Measurements from ENCODE around the gene FXR1. TPM values are rescaled to one million over a fixed set of nuclear protein-coding genes. Genes with fewer than 3 reads are reported as not detected.

The FXR1 gene
- total and polyA plus RNA-seq, 10 of the 15 experiments (the other 5 are each of a cell fraction or from before 2014, with no cell fraction given) = 38.5 to 159 (median 102) TPM

DNA sequence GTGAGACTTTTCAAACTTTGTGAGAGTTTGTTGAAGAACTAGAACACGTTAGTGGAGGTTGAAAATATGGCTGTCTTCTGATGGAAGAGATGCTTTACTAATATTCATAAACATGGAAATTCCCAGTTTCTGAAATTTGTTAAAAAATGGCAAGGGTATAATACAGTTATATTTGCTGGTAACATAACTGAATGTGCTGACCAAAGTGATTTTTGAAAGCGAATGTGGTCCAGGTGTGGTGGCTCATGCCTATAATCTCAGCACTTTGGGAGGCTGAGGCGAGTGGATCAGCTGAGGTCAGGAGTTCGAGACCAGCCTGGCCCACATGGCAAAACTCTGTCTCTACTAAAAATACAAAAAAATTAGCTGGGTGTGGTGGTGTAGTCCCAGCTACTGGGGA is 18.1 kb downstream of the FXR1 start:
- in situ Hi-C loops (cut with MboI) = no loop called here
- H3K4me2 ChIP-seq (ENCODE audit: control insufficient read depth, insufficient read depth) = no peak overlapping the region
- no peaks in the 10 kb centered on the region; the same call in 2 of the 3 replicates for H3K9me3 ChIP-seq (replicated peaks; ENCODE audit: control insufficient read depth, insufficient read depth, low read length)
- H2AFZ ChIP-seq (ENCODE audit: control insufficient read depth, low read depth, low read length) = no peak overlapping the region
- BruUV-seq (replicated peaks) = no TSS peak
- CTCF ChIA-PET = no interaction called here
- H4K20me1 ChIP-seq (ENCODE audit: control insufficient read depth, insufficient read depth) = no peaks in the 10 kb centered on the region
- H3K36me3 ChIP-seq (ENCODE audit: control insufficient read depth in 2 of 2, insufficient read depth in 2 of 2, low read length in 1 of 2) = peaks cover 0 to 4% of the 10 kb centered on the region in 2 experiments; a peak in 3 of 4 replicates
- TF ChIP-seq, protein P1, sequence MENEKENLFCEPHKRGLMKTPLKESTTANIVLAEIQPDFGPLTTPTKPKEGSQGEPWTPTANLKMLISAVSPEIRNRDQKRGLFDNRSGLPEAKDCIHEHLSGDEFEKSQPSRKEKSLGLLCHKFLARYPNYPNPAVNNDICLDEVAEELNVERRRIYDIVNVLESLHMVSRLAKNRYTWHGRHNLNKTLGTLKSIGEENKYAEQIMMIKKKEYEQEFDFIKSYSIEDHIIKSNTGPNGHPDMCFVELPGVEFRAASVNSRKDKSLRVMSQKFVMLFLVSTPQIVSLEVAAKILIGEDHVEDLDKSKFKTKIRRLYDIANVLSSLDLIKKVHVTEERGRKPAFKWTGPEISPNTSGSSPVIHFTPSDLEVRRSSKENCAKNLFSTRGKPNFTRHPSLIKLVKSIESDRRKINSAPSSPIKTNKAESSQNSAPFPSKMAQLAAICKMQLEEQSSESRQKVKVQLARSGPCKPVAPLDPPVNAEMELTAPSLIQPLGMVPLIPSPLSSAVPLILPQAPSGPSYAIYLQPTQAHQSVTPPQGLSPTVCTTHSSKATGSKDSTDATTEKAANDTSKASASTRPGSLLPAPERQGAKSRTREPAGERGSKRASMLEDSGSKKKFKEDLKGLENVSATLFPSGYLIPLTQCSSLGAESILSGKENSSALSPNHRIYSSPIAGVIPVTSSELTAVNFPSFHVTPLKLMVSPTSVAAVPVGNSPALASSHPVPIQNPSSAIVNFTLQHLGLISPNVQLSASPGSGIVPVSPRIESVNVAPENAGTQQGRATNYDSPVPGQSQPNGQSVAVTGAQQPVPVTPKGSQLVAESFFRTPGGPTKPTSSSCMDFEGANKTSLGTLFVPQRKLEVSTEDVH (IDR thresholded peaks at IDR 0.05; ENCODE audit: low read depth, partially characterized antibody) = no peak
- TF ChIP-seq, protein P2, sequence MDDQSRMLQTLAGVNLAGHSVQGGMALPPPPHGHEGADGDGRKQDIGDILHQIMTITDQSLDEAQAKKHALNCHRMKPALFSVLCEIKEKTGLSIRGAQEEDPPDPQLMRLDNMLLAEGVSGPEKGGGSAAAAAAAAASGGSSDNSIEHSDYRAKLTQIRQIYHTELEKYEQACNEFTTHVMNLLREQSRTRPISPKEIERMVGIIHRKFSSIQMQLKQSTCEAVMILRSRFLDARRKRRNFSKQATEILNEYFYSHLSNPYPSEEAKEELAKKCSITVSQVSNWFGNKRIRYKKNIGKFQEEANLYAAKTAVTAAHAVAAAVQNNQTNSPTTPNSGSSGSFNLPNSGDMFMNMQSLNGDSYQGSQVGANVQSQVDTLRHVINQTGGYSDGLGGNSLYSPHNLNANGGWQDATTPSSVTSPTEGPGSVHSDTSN (IDR thresholded peaks at IDR 0.05; ENCODE audit: insufficient replicate concordance, low read depth, low read length) = no peak
- TF ChIP-seq, protein P3, sequence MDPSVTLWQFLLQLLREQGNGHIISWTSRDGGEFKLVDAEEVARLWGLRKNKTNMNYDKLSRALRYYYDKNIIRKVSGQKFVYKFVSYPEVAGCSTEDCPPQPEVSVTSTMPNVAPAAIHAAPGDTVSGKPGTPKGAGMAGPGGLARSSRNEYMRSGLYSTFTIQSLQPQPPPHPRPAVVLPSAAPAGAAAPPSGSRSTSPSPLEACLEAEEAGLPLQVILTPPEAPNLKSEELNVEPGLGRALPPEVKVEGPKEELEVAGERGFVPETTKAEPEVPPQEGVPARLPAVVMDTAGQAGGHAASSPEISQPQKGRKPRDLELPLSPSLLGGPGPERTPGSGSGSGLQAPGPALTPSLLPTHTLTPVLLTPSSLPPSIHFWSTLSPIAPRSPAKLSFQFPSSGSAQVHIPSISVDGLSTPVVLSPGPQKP (IDR thresholded peaks at IDR 0.05; ENCODE audit: low read depth, low read length) = no peak
- TF ChIP-seq SIN3A (IDR thresholded peaks at IDR 0.05; ENCODE audit: low read depth, low read length) = no peak
- no peak for TF ChIP-seq GATAD2B (conservative IDR thresholded peaks at IDR 0.05; ENCODE audit: low read depth)
- H3K4me3 ChIP-seq = no peak overlapping the region
- no peaks in the 10 kb centered on the region for H3K27me3 ChIP-seq (replicated peaks in 1 of 2; ENCODE audit: control insufficient read depth in 2 of 2, insufficient read depth in 2 of 2, low read length in 1 of 2)
- WGBS (ENCODE audit: insufficient coverage, insufficient replicate concordance, low lambda C conversion rate, missing lambda C conversion rate) = 63% methylated on average over 4 of the region's 4 CpGs
- H3K4me1 ChIP-seq (ENCODE audit: control insufficient read depth, insufficient read depth, low read length) = no peaks in the 10 kb centered on the region
- RAD21 ChIA-PET (ENCODE audit: unreplicated experiment) = no interaction called here
- intact Hi-C loops (cut with micrococcal nuclease; ENCODE audit: unreplicated experiment) = no loop called here
- no peak for DNase-seq (ENCODE audit: low read depth, low spot score)
- H3K9ac ChIP-seq (ENCODE audit: control insufficient read depth, insufficient read depth, low read length) = no peak overlapping the region
- ATAC-seq = no peak
- peaks cover 73% of the 10 kb centered on the region for H3K79me2 ChIP-seq (ENCODE audit: control insufficient read depth, insufficient read depth, low read length)
- POLR2A ChIA-PET = interaction anchor here (0.6 kb wide), 1 partner anchor 1007 kb away, joined by 4 read pairs; no protein-coding TSS in a partner anchor
- FAIRE-seq = no peak
- SMC1A ChIA-PET (ENCODE audit: uncharacterized antibody, unreplicated experiment) = no interaction called here
- H3K27ac ChIP-seq (ENCODE audit: control insufficient read depth, insufficient read depth) = no peak overlapping the region
